NCI-H1417 treated with DMSO at 0.1 percent for 48 hours (cell line): ENCODE data around the gene PRDM16.

Source experiments
- DNase-seq: peaks from one replicate; lab custom pipeline; 2025; lab: John Stamatoyannopoulos, UW

The PRDM16 gene

DNA sequence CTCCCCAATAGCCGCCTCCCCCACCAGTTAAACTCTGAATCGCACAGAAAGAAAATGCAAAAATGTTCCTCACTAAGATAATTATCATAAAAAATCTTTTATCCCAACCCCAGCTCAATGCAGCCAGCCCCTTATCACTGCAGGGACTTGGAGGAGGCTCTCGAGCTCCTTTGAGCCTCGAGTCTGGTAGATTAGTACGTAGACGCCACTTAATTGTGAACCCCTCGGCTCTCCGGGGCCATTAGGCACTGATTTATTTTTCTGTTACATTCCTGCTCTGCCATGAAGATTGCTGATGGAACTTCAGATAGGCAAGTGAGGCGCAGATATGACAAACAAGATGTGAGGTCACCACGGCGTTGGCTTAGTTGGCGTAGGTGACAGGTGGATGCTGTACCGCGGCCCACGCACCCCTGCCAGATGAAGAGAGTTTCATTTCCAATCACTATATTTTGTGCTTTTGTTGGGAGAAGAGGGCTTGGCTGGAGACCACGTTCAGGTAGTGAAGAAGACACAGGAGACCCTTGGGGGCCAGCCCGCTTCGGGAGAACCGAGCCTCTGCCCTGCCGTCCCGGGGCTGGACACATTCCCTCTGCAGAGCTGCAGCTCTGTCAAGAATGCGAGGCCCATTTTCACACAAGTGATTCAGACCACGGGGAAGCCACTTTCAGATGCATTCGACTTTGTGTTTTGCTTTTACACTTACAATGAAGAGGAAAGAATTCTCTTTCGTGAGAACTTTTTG is 329.6 kb downstream of the PRDM16 start:
- no peak for DNase-seq

DNA sequence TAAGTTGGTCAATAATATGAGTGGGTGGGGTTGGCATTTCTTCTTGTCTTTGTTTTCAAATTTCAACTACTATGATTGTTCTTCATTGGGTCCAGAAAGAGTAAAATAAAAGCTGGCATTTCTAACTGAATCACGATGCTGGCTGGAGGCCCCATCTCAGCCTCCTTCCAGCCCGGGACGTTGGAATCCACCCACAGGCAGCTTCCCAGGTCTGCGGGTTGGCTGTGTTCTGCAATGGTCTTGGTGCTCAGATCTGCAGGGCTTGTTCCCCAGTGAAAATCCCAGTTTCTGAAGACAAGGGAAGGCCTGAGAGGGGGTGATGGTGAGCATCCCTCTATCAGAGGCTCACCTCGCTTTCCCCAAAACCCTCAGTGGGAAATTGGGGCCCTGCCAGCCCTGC is 330.7 kb downstream of the PRDM16 start:
- no peak for DNase-seq

DNA sequence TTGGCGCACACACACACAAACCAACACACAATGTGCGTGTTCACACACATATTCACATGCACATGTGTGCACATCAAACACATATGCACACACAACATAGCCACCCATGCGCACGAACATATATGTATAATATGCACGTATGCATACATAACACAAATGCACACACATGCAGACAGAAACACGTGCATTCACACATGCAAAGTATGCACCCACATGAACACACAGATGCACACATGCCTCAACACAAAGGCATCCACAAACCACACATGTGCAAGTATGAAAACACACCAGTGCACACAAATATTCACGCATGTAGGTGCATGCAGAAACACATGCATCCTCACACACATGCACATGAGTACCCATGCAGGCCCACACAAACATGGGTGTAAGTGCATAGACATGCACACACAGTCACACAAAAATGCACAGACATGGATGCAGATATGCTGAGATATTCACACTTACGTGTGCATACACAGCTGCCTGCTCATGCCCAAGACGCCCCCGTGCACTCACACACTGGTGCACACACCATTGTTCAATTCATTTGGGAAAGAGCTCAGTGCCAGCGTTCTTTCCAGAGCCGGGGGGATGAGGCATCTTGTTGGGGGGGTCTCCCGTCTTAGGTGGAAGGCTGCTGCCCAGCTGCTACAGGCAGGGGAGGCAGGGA is 332.7 kb downstream of the PRDM16 start:
- no peak for DNase-seq

DNA sequence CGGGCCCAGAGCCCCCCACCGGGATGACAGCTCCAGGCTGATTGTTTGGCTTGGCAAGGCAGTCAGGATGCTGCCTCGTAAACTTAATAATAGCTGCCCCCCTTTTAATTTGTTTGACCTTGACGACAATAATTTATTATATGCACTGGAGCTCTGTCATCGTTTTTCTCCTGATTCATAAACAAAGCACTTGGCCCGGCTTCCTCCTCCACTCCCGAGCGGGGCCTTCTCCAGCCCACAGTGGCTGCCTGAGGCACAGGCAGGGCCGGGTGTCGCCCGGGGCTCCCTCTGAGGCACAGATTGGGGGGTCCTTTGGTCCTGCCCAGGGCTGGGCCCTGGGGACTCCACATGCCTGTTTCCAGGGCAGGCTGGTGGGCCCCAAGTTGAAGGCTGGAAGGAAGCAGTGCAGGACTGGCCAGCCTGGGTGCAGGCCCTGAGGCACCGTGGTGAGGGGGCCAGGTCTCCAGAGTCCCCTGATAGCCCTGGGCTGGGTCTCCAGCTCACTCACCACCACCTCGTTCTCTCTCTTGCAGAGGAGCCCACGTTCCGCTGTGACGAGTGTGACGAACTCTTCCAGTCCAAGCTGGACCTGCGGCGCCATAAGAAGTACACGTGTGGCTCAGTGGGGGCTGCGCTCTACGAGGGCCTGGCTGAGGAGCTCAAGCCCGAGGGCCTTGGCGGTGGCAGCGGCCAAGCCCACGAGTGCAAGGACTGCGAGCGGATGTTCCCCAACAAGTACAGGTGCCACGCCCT is 333.4 kb downstream of the PRDM16 start:
- DNase-seq: no peak

DNA sequence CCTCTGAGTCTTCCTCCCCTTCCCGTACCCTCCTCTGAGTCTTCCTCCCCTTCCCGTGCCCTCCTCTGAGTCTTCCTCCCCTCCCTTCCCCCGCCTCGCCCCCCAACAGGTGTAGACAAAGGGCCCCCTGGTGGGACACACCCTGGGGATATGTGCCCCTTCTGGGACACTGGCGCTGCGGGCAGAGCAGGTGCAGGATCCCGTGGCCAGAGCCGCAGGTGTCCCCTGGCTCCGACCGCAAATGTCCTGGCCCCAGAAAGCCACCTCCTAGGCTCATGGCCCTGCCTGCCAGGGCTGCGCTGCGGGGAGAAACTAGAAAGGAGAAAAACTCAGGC is 334.0 kb downstream of the PRDM16 start:
- no peak for DNase-seq

DNA sequence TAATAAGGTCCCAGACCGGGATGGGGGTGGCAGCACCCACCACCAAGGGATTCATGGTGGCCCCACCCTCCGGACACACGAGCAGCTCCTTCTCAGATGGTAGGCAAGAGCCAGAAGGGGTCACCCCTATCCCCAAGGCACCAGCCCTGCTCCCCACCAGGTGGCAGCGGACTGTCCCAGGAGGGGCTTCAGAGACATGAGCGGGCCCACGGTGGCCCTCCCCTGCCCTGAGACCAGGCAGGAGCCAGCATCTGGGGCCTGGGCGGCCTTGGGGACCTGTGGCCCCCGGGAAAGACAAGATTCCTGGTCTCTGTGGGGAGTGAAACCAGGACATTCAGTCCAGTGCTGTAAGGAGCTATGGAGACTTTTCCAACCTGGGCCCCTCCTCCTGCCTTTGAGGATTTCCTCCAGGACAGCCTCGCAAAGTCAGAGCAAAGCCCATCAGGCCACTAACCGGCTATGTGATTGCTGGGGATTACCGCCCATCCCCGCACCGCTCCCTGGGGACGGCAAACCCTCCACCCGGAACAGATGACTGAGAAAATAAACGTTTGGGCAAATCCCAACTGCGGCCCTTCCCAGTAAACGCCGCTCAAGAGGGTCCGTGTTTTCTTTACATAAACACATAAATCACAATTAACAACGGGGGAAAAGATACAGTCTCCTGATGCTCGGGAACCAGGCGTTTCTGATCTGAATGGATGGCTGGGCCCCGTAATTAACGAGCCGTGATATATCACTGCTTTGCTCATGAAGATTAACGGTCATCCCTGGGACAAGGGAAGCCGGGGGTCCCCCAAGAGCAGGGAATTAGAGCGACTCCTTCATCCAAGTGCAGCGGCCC is 334.6 kb downstream of the PRDM16 start:
- no peak for DNase-seq

DNA sequence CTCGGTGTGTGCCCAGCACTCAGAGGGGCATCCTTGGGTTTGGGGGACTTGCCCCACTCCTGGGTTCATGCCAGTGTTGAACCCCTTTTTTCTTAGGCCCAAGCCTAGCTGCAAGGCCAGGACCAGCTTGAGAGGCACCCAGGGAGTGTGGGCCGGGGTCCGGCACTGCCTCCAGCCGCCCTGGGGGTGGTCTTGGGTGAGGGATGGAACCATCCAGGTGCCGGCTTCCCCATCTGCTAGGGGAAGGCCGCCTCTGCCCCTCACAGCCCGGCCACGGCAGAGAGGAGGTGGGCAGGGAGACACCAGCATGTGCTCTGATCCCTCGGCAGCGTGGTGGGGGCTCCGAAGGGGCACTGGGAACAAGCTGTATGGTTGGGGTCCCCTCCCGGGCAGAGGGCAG is 335.3 kb downstream of the PRDM16 start:
- no peak for DNase-seq

DNA sequence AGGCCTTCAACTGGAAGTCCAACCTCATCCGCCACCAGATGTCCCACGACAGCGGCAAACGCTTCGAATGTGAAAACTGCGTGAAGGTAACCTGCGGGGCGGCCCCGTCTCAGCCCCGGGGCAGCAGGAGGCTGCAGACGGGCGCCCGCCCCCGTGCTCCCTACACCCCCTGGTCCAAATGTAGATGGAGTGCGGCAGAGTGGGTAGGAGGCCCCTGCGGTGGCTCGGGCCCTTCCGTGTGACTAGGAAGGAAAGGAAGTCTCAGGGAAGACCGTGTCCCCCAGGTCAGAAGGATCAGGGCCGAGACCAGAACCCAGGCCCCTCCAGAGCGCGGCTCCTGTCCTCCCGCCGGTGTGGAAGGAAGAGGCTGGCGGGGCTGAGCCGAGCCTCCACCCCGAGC is 335.8 kb downstream of the PRDM16 start:
- no peak for DNase-seq

DNA sequence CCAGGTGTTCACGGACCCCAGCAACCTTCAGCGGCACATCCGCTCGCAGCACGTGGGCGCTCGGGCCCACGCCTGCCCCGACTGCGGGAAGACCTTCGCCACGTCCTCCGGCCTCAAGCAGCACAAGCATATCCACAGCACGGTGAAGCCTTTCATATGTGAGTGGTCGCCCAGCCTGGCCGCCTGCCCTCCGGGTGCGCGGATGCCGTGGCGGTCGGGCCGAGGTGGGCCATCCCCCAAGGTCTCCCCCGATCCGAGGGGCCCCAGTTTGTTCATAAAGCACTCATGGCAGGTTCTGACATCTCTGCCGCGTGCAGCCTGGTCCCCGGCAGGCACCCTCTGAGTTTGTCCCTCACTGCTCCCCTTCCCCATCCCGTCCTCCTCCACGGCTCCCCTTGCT is 336.5 kb downstream of the PRDM16 start:
- no peak for DNase-seq

DNA sequence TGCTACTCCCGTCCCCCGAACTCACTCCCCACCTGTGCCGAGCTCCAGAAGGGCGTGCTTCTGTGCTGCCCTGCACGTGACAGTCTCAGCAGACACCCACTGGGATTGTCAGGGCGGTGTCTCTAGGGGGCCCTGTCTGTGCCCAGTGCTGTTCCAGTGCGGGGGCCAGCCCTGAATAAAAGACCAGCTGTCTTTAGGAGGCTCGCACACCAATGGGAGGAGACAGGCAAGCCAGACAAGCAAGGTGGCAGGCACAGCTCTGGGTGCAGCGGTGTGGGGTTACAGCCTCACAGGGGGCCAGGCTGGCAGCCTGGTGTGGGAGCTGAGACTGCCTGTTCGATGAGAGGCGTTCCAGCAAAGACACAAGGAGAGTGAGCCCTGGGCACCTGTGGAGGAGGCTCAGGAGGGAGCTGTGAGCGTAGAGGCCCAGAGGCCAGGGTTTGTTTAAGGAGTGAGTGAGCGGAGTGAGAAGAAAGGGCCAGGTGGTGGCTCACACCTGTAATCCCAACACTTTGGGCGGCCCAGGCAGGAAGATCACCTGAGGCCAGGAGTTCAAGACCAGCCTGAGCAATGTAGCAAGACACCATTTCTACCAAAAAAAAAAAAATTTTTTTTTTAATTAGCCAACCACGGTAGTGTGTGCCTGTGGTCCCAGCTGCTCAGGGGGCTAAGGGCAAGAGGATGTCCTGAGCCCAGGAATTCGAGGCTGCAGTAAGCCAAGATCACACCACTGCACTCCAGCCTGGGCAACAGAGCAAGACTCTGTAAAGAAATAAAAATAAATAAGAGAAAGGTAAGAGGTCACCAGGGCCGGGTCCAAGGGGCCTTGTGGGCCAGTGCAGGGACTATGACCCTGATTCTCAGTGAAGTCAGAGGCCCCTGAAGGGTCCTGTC is 337.2 kb downstream of the PRDM16 start:
- DNase-seq: no peak

DNA sequence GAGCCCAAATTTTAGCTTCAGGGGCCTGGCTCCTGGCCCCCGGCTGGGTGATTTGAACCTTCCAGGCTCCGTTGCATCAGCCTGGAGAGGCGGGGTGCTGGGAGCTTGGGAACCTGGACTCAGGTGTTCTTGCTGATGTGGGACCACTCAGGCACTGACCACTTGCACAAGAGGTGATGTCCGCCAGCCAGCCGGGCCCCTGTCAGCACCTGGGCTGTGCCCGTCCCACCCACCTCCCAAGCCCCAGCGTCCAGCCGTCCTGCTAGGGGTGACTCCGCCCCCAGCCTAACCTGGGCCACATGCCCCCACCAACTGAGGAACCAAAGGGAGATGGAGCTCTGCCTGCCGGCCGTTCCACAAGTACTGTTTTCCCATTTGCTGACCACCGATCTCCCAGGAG is 338.0 kb downstream of the PRDM16 start:
- DNase-seq: no peak

DNA sequence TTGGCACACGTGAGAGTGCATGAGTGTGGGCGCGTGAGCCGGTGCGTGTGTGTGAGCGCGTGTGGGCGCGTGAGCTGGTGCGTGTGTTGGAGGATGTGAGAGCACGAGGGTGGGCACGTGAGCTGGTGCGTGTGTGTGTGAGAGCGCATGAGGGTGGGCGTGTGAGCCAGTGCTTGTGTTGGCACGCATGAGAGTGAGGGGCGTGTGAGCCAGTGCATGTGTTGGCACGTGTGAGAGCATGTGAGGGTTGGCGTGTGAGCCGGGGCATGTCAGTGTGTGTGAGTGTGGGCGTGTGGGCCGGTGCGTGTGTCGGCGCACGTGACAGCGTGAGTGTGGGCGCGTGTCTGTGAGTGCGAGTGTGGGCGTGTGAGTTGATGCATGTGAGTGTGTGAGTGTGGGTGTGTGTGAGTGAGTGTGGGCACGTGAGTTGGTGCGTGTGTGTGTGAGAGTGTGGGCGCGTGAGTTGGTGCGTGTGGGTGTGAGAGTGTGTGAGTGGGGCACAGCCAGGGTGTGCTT is 339.8 kb downstream of the PRDM16 start:
- DNase-seq: no peak

DNA sequence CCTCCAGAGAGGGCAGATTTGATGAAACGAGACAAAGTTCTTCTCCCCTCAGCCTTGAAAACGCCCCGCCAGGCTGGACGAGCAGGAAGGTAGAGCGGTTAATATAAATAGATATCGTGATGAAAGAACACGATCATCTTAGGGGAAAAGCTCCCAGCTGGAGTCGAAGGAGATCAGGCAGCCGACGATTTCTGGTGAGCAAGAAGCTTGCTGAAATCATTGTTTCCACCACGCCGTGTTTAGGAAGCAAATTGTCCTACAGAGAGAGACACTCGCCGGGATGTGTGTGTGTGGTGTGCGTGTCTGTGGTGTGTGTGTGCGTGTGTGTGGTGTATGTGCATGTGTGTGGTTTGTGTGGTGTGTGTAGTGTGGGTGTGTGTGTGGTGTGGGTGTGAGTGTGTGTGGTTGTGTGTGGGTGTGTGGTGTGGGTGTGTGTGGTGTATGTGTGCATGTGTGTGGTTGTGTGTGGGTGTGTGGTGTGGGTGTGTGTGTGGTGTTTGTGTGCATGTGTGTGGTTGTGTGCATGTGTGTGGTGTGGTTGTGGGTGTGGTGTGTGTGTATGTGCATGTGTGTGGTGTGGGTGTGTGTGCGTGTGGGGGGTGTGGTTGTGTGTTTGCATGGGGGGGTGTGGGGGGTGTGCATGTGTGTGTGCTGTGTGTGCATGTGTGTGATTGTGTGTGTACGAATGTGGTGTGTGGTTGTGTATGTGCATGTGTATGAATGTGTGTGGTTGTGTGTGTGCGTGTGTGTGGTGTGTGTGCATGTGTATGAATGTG is 340.6 kb downstream of the PRDM16 start:
- DNase-seq: no peak

DNA sequence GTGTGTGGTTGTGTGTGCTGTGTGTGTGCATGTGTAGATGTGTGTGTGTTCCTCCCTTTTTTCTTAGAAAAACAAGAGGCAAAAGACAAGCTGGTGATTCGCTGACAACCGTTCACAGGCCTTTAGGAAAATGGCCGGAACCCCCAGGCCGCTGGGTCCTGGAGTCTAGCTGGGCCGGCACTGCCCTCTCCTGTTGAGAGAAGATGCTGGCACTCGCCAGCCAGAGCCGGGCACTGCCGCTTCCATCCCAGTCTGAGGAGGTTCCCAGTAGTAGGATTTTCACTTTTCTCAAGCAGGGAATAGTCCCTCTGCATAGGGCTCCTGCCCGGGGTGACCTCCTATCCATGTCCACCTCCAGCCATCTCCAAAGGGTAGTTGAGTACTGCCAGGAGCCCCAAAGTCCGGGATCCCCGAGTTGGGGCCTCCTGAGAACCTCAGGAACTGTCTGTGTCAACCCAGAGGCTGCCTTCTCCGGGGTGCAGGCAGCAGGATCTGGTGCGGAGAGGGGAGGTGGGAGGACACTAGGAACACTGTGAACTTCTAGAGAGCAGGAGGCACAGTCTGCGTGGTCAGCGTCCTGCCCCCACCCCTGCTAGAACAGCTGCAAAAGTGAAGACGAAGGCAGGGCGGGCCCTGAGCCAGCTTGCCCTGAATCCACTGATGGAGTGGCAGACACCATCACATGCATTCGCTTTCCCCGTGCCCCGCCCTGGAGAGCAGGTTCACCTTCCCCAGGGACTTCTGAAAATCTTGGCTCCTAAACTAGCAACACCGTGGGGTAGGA is 341.3 kb downstream of the PRDM16 start:
- DNase-seq: no peak

DNA sequence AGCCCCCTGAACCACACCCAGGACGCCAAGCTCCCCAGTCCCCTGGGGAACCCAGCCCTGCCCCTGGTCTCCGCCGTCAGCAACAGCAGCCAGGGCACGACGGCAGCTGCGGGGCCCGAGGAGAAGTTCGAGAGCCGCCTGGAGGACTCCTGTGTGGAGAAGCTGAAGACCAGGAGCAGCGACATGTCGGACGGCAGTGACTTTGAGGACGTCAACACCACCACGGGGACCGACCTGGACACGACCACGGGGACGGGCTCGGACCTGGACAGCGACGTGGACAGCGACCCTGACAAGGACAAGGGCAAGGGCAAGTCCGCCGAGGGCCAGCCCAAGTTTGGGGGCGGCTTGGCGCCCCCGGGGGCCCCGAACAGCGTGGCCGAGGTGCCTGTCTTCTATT is 342.8 kb downstream of the PRDM16 start:
- DNase-seq: no peak

DNA sequence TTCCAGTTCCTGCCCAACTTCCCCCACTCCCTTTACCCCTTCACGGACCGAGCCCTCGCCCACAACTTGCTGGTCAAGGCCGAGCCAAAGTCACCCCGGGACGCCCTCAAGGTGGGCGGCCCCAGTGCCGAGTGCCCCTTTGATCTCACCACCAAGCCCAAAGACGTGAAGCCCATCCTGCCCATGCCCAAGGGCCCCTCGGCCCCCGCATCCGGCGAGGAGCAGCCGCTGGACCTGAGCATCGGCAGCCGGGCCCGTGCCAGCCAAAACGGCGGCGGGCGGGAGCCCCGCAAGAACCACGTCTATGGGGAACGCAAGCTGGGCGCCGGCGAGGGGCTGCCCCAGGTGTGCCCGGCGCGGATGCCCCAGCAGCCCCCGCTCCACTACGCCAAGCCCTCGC is 343.4 kb downstream of the PRDM16 start:
- DNase-seq: no peak

DNA sequence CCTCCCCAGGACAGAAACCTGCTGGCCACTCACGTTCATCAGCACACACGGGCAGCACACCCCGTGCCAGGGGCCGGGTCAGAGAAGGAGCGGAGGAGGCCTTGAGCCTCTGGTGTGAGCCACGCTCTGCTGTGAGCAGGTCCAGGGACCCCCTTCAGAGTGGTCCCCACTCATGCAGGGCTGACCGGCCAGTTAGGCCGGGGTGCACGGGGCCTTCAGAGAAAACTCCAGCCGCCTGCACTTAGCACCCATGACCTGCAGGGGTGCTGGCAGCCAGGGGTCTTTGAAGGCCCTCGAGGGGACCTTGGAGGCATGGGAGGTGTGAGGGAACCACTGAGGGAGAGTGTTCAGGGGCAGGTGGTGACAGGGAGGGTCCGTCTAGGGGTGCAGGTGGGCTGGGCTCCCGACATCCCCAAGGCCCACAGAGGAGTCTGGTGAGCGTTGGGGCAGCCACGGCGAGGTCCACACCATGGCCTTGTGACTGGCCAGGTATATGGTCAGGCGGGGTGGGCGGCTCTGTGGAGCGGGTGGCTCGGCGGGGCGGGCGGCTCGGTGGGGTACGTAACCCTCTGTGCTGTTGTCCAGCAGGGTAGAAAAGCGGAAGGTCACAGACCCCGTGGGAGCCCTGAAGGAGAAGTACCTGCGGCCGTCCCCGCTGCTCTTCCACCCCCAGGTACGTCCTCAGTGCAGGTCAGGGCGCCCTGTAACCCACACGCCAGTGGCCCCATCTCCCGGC is 345.1 kb downstream of the PRDM16 start:
- no peak for DNase-seq

DNA sequence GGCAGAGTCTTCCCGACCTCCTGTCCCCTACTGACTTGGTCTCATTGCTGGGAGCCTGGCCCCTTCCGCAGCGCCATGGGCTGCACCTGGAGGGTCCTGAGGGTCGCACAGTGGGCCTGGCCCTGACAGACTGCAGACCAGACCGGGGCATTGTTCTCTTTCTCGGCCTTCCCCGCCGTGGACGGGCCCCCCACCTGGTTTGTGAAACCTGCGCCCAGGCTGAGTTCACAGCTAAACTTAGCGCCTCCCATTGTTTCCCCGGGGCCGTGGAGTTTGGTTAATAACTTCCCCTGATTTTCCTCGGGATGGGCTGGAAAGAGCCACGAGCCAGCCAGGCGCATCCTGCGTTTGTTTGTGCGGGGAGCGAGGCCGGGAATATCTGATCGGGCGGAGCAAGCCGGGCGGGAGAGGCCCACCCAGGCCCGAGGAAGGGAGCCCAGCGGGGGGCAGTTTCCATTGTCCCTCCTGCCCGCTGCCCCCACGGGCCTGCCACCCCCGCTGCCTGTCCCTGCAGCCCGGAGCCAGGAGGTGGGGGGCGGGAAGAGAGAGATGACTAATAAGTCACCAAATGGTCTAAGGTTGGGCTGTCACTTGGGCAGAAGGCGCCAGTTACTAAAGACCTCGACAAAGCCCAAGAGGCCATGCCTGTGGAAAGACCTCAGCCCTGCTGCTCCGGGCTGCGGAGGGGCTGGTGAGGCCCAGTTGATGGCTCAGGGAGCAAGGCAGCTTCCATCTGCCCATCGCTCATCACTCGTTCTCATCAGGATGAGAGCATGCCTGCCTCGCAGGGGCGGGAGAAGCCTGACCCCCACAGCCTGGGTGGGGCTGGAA is 346.5 kb downstream of the PRDM16 start:
- DNase-seq: no peak
